SK-N-SH treated with all-trans-retinoic acid at 6 μM for 48 hours (cell line): ENCODE measurements around the gene BIRC5.

Experiments
- ATAC-seq: fragments of 200-7000 bp; cut with Tn5 transposase; 3 replicates; pipeline ENCODE4 v1.9.1; 2020; ENCODE audit warnings: mild to moderate bottlenecking, moderate library complexity
- ARNTL ChIP-seq: fragments of 450-650 bp; formaldehyde crosslinking; IDR thresholded peaks from 2 replicates; pipeline ENCODE4 v1.5.0; 2020; ENCODE audit warnings: low read depth, mild to moderate bottlenecking, moderate library complexity, borderline replicate concordance
- BACH2 ChIP-seq: fragments of 250-450 bp; sonication (Bioruptor Pico); IDR thresholded peaks from 2 replicates; pipeline ENCODE4 v1.9.0; 2021; ENCODE audit warnings: mild to moderate bottlenecking, borderline replicate concordance
- CSDC2 ChIP-seq: fragments of 250-450 bp; sonication (Bioruptor Pico); IDR thresholded peaks from 2 replicates; pipeline ENCODE4 v1.5.0; 2020; ENCODE audit warnings: mild to moderate bottlenecking, moderate library complexity
- ESRRG ChIP-seq: fragments of 250-450 bp; sonication (Bioruptor Pico); IDR thresholded peaks from 2 replicates; pipeline ENCODE4 v1.6.1; 2021; ENCODE audit warnings: mild to moderate bottlenecking
- GLIS3 ChIP-seq: fragments of 250-450 bp; sonication (Bioruptor Pico); IDR thresholded peaks from 2 replicates; pipeline ENCODE4 v1.5.0; 2020; ENCODE audit warnings: mild to moderate bottlenecking, moderate library complexity
- ISL1 ChIP-seq: fragments of 250-450 bp; sonication (Bioruptor Pico); IDR thresholded peaks from 2 replicates; pipeline ENCODE4 v2.1.2; 2022; ENCODE audit warnings: mild to moderate bottlenecking, moderate library complexity
- OSR1 ChIP-seq: fragments of 250-450 bp; sonication (Bioruptor Pico); IDR thresholded peaks from 2 replicates; pipeline ENCODE4 v1.8.0; 2022; ENCODE audit warnings: moderate library complexity, mild to moderate bottlenecking, inconsistent platforms
- PPARA ChIP-seq: fragments of 250-450 bp; sonication (Bioruptor Pico); IDR thresholded peaks from 2 replicates; pipeline ENCODE4 v1.5.0; 2020; ENCODE audit warnings: mild to moderate bottlenecking, borderline replicate concordance
- SNAI2 ChIP-seq: fragments of 250-450 bp; sonication (Bioruptor Pico); IDR thresholded peaks from 2 replicates; pipeline ENCODE4 v1.5.0; 2020; ENCODE audit warnings: mild to moderate bottlenecking, moderate library complexity
- TCF4 ChIP-seq: fragments of 250-450 bp; sonication (Bioruptor Pico); IDR thresholded peaks from 2 replicates; pipeline ENCODE4 v1.8.0; 2021; ENCODE audit warnings: mild to moderate bottlenecking, moderate library complexity, borderline replicate concordance
- TOX ChIP-seq: fragments of 250-450 bp; sonication (Bioruptor Pico); IDR thresholded peaks from 2 replicates; pipeline ENCODE4 v1.8.0; 2021; ENCODE audit warnings: mild to moderate bottlenecking, moderate library complexity, borderline replicate concordance
- ZC3H10 ChIP-seq: fragments of 250-450 bp; sonication (Bioruptor Pico); IDR thresholded peaks from 2 replicates; pipeline ENCODE4 v1.5.1; 2021; ENCODE audit warnings: mild to moderate bottlenecking, moderate library complexity
- ZFP3 ChIP-seq: fragments of 250-450 bp; sonication (Bioruptor Pico); IDR thresholded peaks from 2 replicates; pipeline ENCODE4 v1.5.0; 2020; ENCODE audit warnings: mild to moderate bottlenecking, moderate library complexity
- ZNF565 ChIP-seq: fragments of 450-650 bp; formaldehyde crosslinking; conservative IDR thresholded peaks from 2 replicates; pipeline ENCODE4 v1.5.0; 2020; ENCODE audit warnings: low read depth, mild to moderate bottlenecking, moderate library complexity
- ZNF70 ChIP-seq: fragments of 450-650 bp; formaldehyde crosslinking; IDR thresholded peaks from 2 replicates; pipeline ENCODE4 v1.5.0; 2020; ENCODE audit warnings: mild to moderate bottlenecking, moderate library complexity
- ZNF8 ChIP-seq: fragments of 450-650 bp; formaldehyde crosslinking; IDR thresholded peaks from 2 replicates; pipeline ENCODE4 v1.5.0; 2020; ENCODE audit warnings: mild to moderate bottlenecking, moderate library complexity
- TF ChIP-seq, protein P1 (sequence below): fragments of 250-450 bp; sonication (Bioruptor Pico); IDR thresholded peaks from 2 replicates; pipeline ENCODE4 v1.5.0; 2020; ENCODE audit warnings: mild to moderate bottlenecking, moderate library complexity
- TF ChIP-seq, protein P2 (sequence below): fragments of 250-450 bp; sonication (Bioruptor Pico); IDR thresholded peaks from 2 replicates; pipeline ENCODE4 v1.8.0; 2021; ENCODE audit warnings: low read depth, mild to moderate bottlenecking, moderate library complexity, borderline replicate concordance
- TF ChIP-seq, protein P3 (sequence below): fragments of 250-450 bp; sonication (Bioruptor Pico); IDR thresholded peaks from 2 replicates; pipeline ENCODE4 v1.5.1; 2021; ENCODE audit warnings: mild to moderate bottlenecking, moderate library complexity
- TF ChIP-seq, protein P4 (sequence below): fragments of 250-450 bp; sonication (Bioruptor Pico); IDR thresholded peaks from 2 replicates; pipeline ENCODE4 v1.8.0; 2020; ENCODE audit warnings: mild to moderate bottlenecking, moderate library complexity, borderline replicate concordance
- TF ChIP-seq, protein P5 (sequence below): fragments of 250-450 bp; sonication (Bioruptor Pico); IDR thresholded peaks from 2 replicates; pipeline ENCODE4 v1.5.1; 2020; ENCODE audit warnings: low read depth, mild to moderate bottlenecking, moderate library complexity

Gene BIRC5

DNA sequence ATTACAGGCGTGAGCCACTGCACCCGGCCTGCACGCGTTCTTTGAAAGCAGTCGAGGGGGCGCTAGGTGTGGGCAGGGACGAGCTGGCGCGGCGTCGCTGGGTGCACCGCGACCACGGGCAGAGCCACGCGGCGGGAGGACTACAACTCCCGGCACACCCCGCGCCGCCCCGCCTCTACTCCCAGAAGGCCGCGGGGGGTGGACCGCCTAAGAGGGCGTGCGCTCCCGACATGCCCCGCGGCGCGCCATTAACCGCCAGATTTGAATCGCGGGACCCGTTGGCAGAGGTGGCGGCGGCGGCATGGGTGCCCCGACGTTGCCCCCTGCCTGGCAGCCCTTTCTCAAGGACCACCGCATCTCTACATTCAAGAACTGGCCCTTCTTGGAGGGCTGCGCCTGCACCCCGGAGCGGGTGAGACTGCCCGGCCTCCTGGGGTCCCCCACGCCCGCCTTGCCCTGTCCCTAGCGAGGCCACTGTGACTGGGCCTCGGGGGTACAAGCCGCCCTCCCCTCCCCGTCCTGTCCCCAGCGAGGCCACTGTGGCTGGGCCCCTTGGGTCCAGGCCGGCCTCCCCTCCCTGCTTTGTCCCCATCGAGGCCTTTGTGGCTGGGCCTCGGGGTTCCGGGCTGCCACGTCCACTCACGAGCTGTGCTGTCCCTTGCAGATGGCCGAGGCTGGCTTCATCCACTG, at the start of gene BIRC5:
BIRC5 (plus strand) TSS at position 238 of the 690 bp plus-strand sequence; CDS start at position 302, 64 bp downstream.
- TF ChIP-seq TCF4 (CRISPR knock-in tag): no peak
- TF ChIP-seq, protein P1, sequence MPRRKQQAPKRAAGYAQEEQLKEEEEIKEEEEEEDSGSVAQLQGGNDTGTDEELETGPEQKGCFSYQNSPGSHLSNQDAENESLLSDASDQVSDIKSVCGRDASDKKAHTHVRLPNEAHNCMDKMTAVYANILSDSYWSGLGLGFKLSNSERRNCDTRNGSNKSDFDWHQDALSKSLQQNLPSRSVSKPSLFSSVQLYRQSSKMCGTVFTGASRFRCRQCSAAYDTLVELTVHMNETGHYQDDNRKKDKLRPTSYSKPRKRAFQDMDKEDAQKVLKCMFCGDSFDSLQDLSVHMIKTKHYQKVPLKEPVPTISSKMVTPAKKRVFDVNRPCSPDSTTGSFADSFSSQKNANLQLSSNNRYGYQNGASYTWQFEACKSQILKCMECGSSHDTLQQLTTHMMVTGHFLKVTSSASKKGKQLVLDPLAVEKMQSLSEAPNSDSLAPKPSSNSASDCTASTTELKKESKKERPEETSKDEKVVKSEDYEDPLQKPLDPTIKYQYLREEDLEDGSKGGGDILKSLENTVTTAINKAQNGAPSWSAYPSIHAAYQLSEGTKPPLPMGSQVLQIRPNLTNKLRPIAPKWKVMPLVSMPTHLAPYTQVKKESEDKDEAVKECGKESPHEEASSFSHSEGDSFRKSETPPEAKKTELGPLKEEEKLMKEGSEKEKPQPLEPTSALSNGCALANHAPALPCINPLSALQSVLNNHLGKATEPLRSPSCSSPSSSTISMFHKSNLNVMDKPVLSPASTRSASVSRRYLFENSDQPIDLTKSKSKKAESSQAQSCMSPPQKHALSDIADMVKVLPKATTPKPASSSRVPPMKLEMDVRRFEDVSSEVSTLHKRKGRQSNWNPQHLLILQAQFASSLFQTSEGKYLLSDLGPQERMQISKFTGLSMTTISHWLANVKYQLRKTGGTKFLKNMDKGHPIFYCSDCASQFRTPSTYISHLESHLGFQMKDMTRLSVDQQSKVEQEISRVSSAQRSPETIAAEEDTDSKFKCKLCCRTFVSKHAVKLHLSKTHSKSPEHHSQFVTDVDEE (CRISPR knock-in tag): peak; percentile 45; the same call in 1 of the 2 replicates
- ATAC-seq: peak; percentile 99

DNA sequence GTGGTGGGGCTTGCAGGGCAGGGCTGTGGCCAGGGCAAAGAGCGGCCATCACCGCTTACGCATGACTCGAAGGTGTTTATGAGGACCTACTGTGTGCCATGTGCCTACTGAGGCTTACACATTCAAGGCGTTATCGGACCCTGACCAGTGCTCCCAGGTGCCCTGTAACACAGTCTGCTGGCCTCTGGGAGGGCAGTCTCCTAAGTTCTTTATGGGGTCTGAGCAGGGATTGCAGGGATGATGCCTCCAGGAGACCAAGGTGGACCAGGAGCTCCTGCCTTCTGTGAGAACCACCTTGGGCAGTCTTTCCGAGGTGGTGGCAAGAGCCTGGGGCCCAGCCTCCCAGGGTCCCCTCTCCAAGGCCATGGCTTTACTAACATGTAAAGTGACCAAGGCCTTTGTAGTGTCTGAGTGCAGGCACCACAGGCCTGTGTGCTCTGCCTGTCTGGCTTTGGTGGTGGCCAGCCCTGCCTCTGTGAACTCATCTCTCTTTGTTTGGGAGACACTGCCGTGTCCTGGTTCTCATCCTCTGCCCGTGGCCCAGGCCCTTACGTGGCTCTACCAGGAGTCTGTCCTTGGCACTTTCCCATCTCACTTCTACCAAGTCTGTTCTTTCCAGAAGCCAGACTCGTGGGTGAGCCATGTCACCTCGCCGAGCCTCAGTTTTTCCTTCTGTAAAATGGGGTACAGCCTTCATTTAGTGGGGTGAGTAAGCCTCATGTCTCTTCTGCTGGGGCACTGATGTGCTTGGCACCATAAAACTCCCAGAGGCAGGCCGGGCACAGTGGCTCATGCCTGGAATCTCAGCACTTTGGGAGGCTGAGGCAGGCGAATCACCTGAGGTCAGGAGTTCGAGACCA, 49.1 kb upstream of the BIRC5 start:
- ATAC-seq: no peak
- TF ChIP-seq, protein P2, sequence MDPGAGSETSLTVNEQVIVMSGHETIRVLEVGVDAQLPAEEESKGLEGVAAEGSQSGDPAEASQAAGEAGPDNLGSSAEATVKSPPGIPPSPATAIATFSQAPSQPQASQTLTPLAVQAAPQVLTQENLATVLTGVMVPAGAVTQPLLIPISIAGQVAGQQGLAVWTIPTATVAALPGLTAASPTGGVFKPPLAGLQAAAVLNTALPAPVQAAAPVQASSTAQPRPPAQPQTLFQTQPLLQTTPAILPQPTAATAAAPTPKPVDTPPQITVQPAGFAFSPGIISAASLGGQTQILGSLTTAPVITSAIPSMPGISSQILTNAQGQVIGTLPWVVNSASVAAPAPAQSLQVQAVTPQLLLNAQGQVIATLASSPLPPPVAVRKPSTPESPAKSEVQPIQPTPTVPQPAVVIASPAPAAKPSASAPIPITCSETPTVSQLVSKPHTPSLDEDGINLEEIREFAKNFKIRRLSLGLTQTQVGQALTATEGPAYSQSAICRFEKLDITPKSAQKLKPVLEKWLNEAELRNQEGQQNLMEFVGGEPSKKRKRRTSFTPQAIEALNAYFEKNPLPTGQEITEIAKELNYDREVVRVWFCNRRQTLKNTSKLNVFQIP: no peak

DNA sequence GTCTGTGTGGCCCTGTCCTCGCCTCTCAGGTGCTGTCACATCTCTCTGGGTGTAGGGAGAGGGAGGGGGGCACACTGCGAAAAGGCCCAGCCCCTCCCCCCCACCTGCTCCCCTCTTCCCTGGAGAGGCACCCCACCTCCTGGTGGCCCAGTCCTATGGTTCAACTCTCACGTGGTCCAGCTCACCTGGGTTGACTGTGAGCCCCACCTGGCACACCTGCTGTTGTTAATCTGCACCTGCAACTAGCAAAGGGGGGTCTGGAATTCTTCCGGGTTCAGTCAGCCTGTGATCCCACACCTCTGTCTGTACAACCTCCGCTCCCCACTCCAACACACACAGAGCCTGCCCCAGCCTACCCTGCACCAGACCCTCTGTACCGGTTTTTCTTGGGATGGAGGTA, 47.6 kb upstream of the BIRC5 start:
- ATAC-seq: no peak
- TF ChIP-seq GLIS3 (CRISPR knock-in tag) (no peak), OSR1 (CRISPR knock-in tag) (no peak), CSDC2 (no peak), TOX (no peak), ZC3H10 (no peak), SNAI2 (CRISPR knock-in tag) (no peak), PPARA (CRISPR knock-in tag) (no peak), ZNF70 (CRISPR knock-in tag) (no peak), ZNF8 (CRISPR knock-in tag) (no peak), ZNF565 (CRISPR knock-in tag) (no peak), ESRRG (CRISPR knock-in tag) (no peak), ISL1 (CRISPR knock-in tag) (no peak), ZFP3 (CRISPR knock-in tag) (no peak), BACH2 (CRISPR knock-in tag) (no peak), ARNTL (CRISPR knock-in tag) (no peak)
- TF ChIP-seq, protein P3, sequence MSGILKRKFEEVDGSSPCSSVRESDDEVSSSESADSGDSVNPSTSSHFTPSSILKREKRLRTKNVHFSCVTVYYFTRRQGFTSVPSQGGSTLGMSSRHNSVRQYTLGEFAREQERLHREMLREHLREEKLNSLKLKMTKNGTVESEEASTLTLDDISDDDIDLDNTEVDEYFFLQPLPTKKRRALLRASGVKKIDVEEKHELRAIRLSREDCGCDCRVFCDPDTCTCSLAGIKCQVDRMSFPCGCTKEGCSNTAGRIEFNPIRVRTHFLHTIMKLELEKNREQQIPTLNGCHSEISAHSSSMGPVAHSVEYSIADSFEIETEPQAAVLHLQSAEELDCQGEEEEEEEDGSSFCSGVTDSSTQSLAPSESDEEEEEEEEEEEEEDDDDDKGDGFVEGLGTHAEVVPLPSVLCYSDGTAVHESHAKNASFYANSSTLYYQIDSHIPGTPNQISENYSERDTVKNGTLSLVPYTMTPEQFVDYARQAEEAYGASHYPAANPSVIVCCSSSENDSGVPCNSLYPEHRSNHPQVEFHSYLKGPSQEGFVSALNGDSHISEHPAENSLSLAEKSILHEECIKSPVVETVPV: no peak
- TF ChIP-seq, protein P2: no peak
- TF ChIP-seq, protein P4, sequence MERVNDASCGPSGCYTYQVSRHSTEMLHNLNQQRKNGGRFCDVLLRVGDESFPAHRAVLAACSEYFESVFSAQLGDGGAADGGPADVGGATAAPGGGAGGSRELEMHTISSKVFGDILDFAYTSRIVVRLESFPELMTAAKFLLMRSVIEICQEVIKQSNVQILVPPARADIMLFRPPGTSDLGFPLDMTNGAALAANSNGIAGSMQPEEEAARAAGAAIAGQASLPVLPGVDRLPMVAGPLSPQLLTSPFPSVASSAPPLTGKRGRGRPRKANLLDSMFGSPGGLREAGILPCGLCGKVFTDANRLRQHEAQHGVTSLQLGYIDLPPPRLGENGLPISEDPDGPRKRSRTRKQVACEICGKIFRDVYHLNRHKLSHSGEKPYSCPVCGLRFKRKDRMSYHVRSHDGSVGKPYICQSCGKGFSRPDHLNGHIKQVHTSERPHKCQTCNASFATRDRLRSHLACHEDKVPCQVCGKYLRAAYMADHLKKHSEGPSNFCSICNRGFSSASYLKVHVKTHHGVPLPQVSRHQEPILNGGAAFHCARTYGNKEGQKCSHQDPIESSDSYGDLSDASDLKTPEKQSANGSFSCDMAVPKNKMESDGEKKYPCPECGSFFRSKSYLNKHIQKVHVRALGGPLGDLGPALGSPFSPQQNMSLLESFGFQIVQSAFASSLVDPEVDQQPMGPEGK (CRISPR knock-in tag): no peak
- TF ChIP-seq, protein P1 (CRISPR knock-in tag): no peak
- TF ChIP-seq, protein P5, sequence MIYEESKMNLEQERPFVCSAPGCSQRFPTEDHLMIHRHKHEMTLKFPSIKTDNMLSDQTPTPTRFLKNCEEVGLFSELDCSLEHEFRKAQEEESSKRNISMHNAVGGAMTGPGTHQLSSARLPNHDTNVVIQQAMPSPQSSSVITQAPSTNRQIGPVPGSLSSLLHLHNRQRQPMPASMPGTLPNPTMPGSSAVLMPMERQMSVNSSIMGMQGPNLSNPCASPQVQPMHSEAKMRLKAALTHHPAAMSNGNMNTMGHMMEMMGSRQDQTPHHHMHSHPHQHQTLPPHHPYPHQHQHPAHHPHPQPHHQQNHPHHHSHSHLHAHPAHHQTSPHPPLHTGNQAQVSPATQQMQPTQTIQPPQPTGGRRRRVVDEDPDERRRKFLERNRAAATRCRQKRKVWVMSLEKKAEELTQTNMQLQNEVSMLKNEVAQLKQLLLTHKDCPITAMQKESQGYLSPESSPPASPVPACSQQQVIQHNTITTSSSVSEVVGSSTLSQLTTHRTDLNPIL (CRISPR knock-in tag): no peak
- TF ChIP-seq, all 23 proteins: peak for 0
